AG09319 (cell line): Measurements from ENCODE around the gene STMND1.

Experiments
- DNase-seq: peaks from one replicate; pipeline ENCODE4 v3.0.0-alpha.2; 2010; ENCODE audit warnings: low read depth; ENCODE audit errors: extremely low read depth
- TF ChIP-seq, protein P1 (sequence below): IDR thresholded peaks from 2 replicates; pipeline ENCODE4 v1.5.1; 2011; ENCODE audit warnings: low read depth, mild to moderate bottlenecking, inconsistent platforms, low read length, moderate library complexity

STMND1 gene

DNA sequence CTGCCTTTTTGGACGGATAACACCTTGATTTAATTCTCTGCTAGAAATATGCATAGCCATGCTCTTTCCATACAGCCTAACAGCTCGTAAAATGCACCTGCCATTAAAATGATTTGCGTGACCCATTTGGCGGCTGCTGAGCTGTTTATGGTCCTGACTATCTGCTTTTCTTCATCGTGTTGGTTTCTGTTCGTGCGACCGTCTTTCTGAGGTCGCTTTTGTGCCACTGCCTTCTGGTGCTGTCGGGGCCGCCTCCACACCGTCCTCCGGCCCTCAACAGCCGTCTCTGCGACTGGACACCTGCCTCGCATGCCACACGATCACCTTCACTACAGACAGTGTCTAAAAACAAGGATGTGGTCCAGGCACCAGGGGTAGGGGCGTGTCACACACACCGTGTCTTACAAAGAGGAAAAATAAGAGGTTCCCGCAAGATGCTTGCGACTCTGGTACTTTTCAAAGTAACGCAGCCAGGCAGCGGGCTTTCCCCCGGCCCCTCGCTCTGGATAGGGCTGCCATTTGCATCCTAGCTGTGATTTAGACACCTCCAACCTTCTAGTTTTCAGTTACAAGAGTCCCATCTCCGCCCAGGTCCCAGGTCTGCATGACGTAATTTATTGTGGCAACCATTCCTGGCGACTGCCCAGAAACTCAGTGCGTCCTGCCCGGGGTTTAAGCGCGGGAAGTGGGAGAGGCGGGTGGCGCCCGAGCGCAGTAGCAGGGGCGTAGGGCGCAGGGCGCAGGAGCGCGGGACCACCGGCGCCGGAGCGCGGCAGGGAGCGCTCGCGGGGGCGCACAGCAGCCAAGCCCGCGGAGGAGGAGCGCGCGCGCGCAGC lies at the start of gene STMND1:
TSS of gene STMND1 (plus strand) at position 629 of the 836 bp plus-strand sequence. CDS start 208 bp downstream, outside the sequence.
- DNase-seq = no peak
- TF ChIP-seq, protein P1, sequence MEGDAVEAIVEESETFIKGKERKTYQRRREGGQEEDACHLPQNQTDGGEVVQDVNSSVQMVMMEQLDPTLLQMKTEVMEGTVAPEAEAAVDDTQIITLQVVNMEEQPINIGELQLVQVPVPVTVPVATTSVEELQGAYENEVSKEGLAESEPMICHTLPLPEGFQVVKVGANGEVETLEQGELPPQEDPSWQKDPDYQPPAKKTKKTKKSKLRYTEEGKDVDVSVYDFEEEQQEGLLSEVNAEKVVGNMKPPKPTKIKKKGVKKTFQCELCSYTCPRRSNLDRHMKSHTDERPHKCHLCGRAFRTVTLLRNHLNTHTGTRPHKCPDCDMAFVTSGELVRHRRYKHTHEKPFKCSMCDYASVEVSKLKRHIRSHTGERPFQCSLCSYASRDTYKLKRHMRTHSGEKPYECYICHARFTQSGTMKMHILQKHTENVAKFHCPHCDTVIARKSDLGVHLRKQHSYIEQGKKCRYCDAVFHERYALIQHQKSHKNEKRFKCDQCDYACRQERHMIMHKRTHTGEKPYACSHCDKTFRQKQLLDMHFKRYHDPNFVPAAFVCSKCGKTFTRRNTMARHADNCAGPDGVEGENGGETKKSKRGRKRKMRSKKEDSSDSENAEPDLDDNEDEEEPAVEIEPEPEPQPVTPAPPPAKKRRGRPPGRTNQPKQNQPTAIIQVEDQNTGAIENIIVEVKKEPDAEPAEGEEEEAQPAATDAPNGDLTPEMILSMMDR = no peak

DNA sequence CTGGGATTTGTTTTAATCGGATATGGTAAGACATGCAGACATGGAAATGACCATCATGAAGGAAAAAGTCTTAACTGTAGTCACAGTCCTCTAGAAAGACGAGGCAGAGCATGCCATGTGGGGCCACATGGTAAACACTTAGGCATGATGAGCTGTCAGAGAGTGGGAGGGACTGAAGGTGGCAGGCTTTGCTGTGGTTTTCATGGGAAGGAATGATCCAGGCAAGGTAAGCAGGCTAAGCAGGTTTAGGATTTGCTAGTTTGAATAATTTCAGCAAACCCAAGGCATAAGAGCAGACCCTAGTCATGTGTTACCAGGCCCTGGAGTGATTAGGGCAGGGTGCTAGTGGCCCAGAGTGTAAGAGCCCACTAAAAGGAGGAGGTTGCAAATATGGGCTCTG lies 47.2 kb upstream of the STMND1 start:
- DNase-seq = no peak
- TF ChIP-seq, protein P1 = no peak

DNA sequence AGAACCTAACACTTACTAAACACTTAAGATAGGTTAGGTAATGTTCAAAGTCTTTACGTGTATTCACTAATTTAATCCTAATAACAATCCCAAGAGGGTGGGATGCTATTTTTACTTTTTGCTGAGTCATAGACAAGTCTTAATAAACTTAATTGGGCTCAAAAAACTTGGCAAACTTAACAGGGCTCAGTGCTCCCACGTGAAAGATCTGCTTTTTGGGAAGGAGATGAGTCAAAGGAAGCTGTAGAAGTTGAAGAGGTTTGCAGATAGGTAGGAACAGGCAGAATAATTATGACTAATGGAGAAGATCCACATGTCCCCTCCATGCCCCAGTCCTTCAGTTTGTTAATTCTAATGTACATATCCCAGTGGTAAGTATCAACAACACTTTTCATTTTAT lies 44.5 kb upstream of the STMND1 start:
- TF ChIP-seq, protein P1 = no peak
- DNase-seq = no peak

DNA sequence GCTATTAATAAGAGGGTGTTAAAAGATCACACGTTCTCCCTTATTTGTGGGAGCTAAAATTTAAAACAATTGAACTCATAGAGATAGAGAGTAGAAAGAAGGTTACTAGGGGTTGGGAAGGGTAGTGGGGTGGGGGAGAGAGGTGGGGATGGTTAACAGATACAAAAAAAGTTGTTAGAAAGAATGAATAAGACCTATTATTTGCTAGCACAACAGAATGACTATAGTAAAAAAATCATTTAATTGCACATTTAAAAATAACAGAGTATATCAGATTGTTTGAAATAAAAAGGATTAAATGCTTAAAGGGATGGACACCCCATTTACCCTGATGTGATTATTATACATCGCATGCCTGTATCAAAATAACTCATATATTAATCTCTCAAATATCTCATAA lies 43.3 kb upstream of the STMND1 start:
- DNase-seq = no peak
- TF ChIP-seq, protein P1 = no peak

DNA sequence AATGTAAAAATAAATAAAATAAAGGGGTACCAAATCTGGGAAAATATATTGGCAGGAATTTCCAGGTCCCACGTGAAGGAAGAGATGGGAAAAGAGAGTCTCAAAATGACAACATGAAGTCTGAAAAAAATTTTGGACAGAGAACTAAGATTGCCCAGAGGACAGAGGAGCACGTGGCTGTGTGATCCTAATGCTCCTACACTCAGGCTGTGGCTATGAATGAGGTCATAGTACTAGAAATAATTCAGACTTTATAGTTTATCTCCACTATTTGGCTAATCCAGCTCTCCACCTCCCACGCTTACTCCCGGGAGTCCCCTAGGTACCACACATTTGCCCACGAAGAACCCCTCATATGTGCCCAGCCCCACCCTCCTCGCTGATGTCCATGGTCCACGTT lies 42.8 kb upstream of the STMND1 start:
- no peak for DNase-seq
- TF ChIP-seq, protein P1 = no peak

DNA sequence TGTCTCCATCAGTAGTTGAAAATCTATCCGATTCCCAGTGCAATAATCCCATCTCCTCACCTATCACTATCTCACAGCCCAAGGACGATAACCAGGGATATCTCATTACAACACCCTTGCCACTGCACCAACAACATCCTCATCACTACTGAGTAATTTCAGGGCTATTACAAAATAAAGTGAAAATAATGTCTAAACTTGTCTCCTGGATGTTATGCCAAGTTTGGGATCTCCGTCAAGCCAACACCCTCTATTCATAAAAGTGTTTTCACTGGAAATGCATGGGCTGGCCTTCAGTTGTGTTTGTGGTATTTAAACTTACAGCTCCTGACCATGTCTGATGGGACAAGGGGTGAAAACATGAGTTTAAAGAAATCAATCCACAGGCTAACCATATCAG lies 42.0 kb upstream of the STMND1 start:
- TF ChIP-seq, protein P1 = no peak

DNA sequence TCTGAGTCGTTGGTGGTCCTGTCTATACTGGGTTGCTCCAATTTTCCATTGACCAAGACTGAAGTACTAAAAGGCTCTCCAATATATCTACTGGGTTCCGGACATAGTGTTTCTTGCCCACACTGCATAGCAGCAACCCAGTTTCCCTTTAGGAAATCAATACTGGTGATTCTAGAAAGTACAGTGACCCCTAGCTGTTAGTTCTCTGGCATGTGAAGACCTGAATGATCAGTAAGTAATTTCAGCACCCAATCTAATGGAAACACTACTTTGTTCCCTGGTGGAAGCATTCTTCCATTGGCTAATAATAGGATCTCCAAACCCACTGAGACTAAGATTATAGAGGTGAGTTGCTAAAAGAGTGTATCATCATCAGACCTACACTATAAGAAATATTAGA lies 40.8 kb upstream of the STMND1 start:
- no peak for DNase-seq
- TF ChIP-seq, protein P1 = no peak

More for the DNA sequence above, 42.0 kb upstream of the STMND1 start:
- DNase-seq = no peak
